ENCODE measurements around the gene HP. TPM values are rescaled to one million over a fixed set of nuclear protein-coding genes. Genes with fewer than 3 reads are reported as not detected.

HP gene
- total and polyA plus RNA-seq, 2 of the 13 experiments (the other 11 are each of a cell fraction or from before 2014, with no cell fraction given), result 387 to 524 TPM

DNA sequence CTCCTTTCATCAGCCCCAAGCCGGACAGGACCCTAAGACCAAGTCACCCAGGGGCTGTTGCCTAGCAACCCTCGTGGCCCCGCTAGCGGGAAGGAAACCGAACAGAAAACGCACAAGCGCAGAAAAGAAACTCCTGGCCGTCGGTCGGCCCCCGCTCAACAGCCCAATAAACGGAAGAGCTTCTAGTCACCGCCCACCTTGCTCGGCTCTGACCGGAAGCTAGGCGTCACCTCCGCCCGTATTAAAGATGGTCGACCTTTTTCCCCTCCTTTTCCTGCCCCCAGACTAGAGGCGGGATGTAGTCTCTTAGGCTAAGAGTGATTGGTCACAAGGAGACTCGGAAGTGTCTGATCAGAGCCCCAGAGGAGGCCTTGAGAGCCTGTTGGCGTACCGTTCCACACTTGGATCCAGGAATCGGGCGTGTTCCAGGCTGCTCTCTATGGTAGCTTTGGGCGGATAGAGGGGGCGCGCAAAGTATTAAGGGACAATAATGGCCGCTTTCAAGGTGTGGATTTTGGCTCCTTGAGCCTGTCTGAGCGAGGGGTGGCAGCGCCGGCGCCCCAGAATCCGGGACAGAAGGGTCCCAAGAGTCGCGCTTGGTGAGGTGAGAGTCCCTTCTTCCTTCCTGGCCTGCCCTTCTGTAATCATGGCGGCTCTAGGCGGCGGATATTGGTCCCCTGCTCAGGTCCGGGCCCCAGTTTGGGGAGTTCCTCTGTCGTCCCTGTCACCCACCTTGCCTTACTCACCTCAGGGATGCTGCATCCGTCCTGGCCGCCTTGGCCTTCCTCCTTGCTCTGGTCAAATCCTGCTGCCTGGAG is 39.4 kb downstream of the HP start, which contains the start of the genes DHX38 and TXNL4B (continued):
- TF ChIP-seq ZNF326 (CRISPR knock-in tag; IDR thresholded peaks at IDR 0.05; ENCODE audit: borderline replicate concordance) (no peak), SOX13 (IDR thresholded peaks at IDR 0.05) (no peak), SOX13 (CRISPR knock-in tag; conservative IDR thresholded peaks at IDR 0.05 in 1 of 2, IDR thresholded peaks at IDR 0.05 in 1 of 2) (peak in 1 of 2 experiments; percentile 22; a peak in 1 of 4 replicates), ZFP1 (CRISPR knock-in tag; IDR thresholded peaks at IDR 0.05) (0 out of 2 replicates have a peak, but pooled peaks have one; percentile 25), KAT7 (CRISPR knock-in tag; IDR thresholded peaks at IDR 0.05; ENCODE audit: borderline replicate concordance) (peak; percentile 81), KMT2A (CRISPR knock-in tag; IDR thresholded peaks at IDR 0.05) (no peak; the same call in 1 of the 2 replicates), RBFOX2 (IDR thresholded peaks at IDR 0.05; ENCODE audit: low read depth, low read length) (peak; percentile 67), MEIS2 (CRISPR knock-in tag; IDR thresholded peaks at IDR 0.05) (peak; percentile 20; the same call in 1 of the 2 replicates), ZNF354B (CRISPR knock-in tag; IDR thresholded peaks at IDR 0.05) (0 out of 2 replicates have a peak, but pooled peaks have one; percentile 23), ZNF333 (CRISPR knock-in tag; IDR thresholded peaks at IDR 0.05; ENCODE audit: borderline replicate concordance) (peak; percentile 87; the same call in 1 of the 2 replicates), SMAD1 (CRISPR knock-in tag; IDR thresholded peaks at IDR 0.05; ENCODE audit: borderline replicate concordance, low read depth) (0 out of 2 replicates have a peak, but pooled peaks have one; percentile 46), TCF7 (IDR thresholded peaks at IDR 0.05; ENCODE audit: low read depth) (no peak), NFYB (CRISPR knock-in tag; IDR thresholded peaks at IDR 0.05) (peak; percentile 95), ZNF501 (CRISPR knock-in tag; IDR thresholded peaks at IDR 0.05) (peak; percentile 98; the same call in 1 of the 2 replicates), ZSCAN30 (CRISPR knock-in tag; IDR thresholded peaks at IDR 0.05) (peak; percentile 76), SMAD3 (CRISPR knock-in tag; IDR thresholded peaks at IDR 0.05) (peak; percentile 55), MEF2D (CRISPR knock-in tag; IDR thresholded peaks at IDR 0.05) (0 out of 2 replicates have a peak, but pooled peaks have one; percentile 54), SNAPC2 (CRISPR knock-in tag; IDR thresholded peaks at IDR 0.05) (peak; percentile 56; the same call in 1 of the 2 replicates), IRF2 (CRISPR knock-in tag; IDR thresholded peaks at IDR 0.05) (peak; percentile 85), HHEX (CRISPR knock-in tag; IDR thresholded peaks at IDR 0.05) (peak; percentile 64), NFKB2 (CRISPR knock-in tag; IDR thresholded peaks at IDR 0.05; ENCODE audit: borderline replicate concordance) (peak; percentile 81; the same call in 1 of the 2 replicates), ZFAT (CRISPR knock-in tag; conservative IDR thresholded peaks at IDR 0.05) (no peak), SP5 (CRISPR knock-in tag; IDR thresholded peaks at IDR 0.05; ENCODE audit: borderline replicate concordance, low read depth) (peak; percentile 23; the same call in 1 of the 2 replicates)
- TF ChIP-seq, protein P1, sequence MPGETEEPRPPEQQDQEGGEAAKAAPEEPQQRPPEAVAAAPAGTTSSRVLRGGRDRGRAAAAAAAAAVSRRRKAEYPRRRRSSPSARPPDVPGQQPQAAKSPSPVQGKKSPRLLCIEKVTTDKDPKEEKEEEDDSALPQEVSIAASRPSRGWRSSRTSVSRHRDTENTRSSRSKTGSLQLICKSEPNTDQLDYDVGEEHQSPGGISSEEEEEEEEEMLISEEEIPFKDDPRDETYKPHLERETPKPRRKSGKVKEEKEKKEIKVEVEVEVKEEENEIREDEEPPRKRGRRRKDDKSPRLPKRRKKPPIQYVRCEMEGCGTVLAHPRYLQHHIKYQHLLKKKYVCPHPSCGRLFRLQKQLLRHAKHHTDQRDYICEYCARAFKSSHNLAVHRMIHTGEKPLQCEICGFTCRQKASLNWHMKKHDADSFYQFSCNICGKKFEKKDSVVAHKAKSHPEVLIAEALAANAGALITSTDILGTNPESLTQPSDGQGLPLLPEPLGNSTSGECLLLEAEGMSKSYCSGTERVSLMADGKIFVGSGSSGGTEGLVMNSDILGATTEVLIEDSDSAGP (CRISPR knock-in tag; IDR thresholded peaks at IDR 0.05; ENCODE audit: borderline replicate concordance), result peak; percentile 84; the same call in 1 of the 2 replicates
- TF ChIP-seq, protein P2, sequence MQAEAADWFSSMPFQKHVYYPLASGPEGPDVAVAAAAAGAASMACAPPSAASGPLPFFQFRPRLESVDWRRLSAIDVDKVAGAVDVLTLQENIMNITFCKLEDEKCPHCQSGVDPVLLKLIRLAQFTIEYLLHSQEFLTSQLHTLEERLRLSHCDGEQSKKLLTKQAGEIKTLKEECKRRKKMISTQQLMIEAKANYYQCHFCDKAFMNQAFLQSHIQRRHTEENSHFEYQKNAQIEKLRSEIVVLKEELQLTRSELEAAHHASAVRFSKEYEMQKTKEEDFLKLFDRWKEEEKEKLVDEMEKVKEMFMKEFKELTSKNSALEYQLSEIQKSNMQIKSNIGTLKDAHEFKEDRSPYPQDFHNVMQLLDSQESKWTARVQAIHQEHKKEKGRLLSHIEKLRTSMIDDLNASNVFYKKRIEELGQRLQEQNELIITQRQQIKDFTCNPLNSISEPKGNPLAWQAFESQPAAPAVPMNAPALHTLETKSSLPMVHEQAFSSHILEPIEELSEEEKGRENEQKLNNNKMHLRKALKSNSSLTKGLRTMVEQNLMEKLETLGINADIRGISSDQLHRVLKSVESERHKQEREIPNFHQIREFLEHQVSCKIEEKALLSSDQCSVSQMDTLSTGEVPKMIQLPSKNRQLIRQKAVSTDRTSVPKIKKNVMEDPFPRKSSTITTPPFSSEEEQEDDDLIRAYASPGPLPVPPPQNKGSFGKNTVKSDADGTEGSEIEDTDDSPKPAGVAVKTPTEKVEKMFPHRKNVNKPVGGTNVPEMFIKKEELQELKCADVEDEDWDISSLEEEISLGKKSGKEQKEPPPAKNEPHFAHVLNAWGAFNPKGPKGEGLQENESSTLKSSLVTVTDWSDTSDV (CRISPR knock-in tag; IDR thresholded peaks at IDR 0.05), result peak; percentile 22; the same call in 1 of the 2 replicates

Measured in HepG2 (cell line).